GM18517 (cell line): ENCODE data around the gene EPAS1.

Experiments
- ATAC-seq: cut with Tn5 transposase; IDR thresholded peaks from one replicate; pipeline ENCODE4 v1.9.1; 2021; ENCODE audit warnings: mild to moderate bottlenecking, moderate library complexity; ENCODE audit not compliant: unreplicated experiment

The EPAS1 gene

DNA sequence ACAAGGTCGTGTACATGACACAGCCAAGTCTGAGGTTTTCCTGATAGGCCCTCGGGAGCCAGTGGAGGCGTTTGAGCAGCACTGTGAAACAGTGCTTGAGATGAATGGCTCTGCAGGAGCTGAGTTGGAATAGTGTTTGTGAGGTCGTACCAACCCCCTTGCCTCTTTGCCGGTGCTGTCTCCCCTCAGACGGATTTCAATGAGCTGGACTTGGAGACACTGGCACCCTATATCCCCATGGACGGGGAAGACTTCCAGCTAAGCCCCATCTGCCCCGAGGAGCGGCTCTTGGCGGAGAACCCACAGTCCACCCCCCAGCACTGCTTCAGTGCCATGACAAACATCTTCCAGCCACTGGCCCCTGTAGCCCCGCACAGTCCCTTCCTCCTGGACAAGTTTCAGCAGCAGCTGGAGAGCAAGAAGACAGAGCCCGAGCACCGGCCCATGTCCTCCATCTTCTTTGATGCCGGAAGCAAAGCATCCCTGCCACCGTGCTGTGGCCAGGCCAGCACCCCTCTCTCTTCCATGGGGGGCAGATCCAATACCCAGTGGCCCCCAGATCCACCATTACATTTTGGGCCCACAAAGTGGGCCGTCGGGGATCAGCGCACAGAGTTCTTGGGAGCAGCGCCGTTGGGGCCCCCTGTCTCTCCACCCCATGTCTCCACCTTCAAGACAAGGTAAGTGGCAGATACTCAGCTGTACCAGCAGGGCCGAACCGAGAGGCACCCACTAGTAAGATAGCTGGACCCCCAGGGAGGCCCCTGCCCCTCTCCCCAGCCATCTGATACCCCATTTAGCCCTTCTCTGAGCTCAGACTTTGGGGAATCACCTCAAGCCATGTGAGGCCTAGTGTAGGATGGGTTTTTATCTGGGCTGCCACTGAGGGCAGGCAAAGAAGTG is 83.1 kb downstream of the EPAS1 start:
- no peak for ATAC-seq

DNA sequence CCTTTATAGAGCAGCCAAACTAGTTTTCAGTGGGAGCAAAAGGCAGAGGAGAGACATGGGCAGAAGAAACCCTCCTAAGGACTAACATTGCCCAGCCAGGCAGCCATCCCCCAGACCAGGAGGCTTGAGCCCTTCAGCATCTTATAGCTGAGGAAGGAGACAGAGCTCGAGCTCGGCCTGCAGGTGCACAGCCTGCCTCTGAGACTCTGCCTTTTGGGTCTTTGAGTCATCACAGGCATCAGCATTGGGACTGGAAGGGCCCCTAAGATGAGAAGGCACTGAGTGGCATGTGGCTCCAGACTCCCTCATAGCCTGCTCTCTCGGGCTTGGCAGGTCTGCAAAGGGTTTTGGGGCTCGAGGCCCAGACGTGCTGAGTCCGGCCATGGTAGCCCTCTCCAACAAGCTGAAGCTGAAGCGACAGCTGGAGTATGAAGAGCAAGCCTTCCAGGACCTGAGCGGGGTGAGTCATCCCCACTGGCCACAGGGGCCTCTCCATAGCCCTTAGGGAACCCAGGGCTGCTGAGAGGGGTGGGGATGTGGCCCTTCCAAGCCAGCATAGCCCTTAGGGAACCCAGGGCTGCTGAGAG is 84.1 kb downstream of the EPAS1 start:
- no peak for ATAC-seq

DNA sequence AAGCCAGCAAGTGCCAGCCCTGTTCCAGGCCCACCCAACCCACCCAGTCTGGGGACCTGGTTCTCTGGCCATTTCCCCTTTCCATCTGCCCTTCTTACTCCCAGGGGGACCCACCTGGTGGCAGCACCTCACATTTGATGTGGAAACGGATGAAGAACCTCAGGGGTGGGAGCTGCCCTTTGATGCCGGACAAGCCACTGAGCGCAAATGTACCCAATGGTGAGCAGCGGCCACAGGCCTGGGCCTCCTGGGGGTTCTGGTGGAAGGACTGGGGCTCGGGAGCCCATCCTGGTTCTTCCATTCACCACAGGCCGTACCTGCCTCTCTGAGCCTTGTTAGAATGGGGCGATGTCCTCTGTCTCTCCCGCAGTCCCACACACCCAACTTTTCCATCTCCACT is 84.7 kb downstream of the EPAS1 start:
- no peak for ATAC-seq

DNA sequence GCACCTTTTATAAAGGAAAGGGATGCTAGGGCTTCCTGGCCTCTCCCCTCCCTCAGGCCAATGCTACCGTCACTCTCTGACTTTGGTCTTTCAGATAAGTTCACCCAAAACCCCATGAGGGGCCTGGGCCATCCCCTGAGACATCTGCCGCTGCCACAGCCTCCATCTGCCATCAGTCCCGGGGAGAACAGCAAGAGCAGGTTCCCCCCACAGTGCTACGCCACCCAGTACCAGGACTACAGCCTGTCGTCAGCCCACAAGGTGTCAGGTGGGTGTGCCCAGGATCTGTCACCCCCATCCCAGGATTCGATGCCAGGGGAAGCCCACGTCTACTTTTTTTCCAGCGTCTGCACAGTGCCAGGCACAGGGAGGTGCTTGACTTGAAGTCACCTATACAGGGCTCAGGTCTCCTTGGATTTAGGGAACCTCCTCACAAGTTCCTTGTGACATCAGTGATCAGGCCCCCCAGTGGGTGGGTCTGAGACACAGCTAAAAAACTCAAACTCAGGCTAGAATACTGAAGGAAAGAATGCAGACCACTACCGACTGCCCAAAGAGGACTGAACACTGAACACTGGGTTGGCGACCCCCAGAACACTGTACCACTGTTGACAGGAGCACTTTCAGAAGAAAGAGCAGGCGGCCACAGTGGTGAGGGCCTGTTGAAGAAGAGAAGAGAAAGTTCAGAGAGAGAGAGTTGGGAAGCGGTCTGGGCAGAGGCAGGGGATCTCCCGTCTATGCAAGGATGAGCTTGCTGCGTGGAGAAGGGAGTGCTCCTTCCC is 85.3 kb downstream of the EPAS1 start:
- ATAC-seq: no peak

DNA sequence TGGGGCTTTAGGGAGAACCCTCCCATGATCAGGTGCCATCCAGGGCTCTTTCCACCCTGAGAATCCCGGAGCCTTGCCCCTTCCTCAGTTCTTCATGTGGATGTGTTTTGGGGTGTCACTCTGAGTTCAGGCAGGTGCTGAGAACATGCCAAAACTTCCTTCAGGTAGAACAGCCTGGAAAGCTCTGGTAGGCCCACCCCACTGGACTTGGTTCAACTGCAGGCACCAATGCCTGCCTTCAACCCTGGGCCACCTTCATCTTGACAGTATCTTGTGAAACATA is 85.8 kb downstream of the EPAS1 start:
- no peak for ATAC-seq

DNA sequence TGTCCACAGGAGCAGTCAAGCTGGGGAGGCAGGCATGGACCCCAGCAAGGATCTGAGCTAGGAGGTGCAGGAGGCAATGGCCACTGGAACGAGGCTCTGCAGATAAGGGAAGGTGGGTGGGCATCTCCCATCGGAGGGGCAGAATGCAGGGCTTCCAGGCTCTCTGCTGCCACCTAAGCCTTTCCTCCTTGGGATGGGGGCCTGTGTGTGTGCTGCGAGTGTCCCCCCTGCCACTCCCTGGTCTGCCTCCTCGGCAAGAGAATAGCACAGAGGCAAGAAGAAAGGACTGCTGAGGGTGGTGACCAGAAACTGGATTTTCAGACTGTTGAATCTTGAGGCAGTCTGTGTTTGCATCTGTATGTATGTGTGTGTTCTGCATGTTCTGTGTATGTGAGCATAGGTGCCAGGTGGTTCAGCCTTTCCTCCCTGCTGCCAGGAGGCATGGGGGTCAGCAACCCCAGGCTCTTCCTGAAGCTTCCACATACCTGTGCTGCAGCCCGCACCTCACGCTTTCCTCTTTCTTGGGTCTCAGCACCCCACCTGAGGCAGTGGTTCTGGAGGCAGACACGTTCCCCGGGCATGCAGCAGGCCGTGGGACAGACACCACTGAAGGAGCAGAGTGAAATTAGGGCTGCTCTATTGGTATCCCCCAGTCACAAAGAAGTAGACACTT is 86.7 kb downstream of the EPAS1 start:
- no peak for ATAC-seq

DNA sequence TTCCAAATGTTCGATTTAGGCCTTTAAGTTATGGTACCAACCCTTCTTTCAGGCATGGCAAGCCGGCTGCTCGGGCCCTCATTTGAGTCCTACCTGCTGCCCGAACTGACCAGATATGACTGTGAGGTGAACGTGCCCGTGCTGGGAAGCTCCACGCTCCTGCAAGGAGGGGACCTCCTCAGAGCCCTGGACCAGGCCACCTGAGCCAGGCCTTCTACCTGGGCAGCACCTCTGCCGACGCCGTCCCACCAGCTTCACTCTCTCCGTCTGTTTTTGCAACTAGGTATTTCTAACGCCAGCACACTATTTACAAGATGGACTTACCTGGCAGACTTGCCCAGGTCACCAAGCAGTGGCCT is 87.2 kb downstream of the EPAS1 start:
- ATAC-seq: no peak

DNA sequence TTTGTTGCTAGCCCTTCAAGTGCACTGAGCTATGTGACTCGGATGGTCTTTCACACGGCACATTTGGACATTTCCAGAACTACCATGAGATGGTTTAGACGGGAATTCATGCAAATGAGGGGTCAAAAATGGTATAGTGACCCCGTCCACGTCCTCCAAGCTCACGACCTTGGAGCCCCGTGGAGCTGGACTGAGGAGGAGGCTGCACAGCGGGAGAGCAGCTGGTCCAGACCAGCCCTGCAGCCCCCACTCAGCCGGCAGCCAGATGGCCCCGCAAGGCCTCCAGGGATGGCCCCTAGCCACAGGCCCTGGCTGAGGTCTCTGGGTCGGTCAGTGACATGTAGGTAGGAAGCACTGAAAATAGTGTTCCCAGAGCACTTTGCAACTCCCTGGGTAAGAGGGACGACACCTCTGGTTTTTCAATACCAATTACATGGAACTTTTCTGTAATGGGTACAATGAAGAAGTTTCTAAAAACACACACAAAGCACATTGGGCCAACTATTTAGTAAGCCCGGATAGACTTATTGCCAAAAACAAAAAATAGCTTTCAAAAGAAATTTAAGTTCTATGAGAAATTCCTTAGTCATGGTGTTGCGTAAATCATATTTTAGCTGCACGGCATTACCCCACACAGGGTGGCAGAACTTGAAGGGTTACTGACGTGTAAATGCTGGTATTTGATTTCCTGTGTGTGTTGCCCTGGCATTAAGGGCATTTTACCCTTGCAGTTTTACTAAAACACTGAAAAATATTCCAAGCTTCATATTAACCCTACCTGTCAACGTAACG is 88.8 kb downstream of the EPAS1 start:
- ATAC-seq: no peak

DNA sequence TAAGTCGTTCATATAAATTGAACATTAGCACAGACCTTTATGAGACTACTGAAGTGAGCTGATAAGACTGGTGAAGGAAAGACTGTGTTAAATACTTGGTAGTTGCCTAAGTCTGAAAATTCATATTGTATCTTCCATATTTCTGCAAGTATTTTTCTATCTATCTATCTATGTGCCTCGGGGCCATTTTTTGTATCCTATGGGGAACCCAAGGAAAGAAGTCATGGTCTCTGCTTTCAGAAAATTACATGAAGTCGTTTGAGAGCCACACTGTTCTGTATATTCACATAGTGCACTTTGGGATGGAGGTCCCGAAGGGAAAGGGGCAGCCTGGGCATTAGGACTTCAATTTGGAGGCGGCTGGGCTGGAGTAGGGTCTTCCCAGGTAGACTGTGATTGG is 89.6 kb downstream of the EPAS1 start:
- no peak for ATAC-seq

DNA sequence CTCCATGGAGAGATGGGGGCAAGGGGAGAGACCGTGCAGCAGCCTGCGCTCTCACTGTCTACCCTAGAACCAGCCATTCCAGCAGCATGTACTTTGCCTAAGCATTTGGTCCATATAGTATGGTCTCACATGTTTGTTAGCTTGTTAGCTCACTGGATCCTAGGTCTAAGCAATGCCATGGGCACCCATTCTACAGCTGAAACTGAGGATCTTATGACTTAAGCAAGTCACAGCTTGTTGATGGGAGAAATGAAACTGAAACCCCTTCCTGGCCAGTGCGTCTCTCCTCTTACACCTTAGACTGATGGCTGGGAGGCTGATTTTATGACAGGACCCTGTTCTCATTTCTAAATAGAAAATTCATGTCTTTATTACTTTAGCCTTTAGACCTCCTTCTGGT is 90.1 kb downstream of the EPAS1 start:
- no peak for ATAC-seq

DNA sequence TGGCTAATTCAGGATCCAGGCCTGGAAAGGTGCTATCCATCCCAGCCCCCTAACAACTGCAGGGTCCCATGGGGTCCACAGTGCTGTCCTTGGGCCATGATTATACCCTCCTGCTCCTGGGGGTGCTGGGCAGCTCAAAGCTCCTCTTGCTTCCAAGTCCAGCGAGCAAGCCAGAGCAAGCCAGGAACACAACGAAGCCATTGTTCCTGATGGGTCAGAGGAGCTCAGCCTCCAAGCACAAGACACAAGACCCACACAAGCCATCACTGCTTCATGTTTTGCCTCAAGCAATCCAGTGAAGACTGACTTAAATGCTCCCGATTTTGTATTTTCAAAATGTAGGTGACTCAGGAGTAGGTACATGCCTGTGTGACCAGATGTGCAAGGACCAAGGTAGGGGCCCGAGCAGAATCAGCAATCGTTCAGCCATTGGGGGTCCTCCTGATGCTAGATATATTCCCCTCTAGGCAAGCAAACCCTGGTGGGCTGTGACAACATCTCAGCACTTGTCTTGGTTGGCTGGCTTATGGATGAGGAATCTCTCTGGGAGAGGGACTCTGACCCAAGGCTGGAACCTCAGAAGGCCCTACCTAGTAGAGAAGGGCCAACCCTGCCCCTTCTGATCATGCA is 90.8 kb downstream of the EPAS1 start:
- no peak for ATAC-seq

DNA sequence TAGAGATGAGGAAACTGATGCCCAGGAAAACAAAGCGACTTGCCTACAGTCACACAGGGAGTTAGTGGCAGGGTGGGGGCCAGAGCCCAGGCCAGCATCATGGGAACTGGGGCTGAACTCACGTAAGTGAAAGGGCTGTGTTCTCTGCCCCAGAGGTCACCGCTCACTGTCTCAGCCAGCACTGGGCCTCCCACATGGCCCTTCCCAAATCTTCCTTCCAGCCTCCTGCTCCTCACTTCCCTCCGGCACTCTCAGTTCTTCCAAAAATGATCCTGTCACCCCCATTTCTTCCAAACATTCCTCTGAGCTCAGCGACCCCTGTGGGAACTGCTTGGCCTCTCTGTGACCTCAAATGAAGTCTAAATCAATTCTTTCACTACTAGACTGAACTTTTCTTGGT is 91.7 kb downstream of the EPAS1 start:
- ATAC-seq: no peak

DNA sequence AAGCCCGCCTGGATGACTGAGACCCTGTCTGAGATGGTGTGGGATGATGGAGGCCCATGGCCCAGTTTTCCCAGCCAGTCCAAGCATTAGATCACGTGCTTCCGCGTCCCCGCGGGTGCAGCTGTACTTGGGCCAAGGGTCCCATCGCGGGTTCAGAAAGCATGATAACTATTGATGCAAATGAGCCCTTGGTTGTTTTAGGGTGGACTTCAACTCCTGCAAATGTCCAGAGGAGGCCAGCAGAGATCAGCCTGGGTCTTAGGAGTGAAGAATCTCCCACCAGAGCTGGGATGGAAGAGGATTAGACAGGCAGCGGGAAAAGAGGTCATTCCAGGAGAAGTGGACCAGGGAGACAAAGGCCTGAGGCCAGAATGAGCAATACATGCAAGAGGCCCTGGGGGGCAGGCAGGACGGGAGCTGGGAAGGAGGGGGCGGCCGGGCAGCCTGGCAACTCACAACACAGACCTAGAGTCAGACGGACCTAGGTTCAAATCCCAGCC is 92.3 kb downstream of the EPAS1 start:
- no peak for ATAC-seq

DNA sequence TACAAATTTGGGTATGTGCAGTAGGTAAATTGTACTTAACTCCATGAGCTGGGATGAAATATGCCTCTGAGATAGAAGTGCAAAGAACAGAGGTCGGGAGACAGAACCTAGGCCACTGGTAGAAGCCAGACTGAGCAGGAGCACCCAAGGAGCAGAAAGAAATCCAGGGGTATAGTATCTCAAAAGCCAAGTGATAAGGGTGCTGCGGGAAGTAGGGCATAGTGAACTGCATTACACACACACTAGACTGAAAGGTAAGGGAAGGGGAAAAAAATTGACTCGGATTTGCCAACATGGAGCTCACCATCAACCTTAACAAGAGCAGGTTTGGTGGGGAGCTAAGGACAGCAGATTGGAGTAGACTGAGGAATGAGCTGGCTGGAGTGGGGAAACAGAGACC is 92.8 kb downstream of the EPAS1 start:
- ATAC-seq: no peak

DNA sequence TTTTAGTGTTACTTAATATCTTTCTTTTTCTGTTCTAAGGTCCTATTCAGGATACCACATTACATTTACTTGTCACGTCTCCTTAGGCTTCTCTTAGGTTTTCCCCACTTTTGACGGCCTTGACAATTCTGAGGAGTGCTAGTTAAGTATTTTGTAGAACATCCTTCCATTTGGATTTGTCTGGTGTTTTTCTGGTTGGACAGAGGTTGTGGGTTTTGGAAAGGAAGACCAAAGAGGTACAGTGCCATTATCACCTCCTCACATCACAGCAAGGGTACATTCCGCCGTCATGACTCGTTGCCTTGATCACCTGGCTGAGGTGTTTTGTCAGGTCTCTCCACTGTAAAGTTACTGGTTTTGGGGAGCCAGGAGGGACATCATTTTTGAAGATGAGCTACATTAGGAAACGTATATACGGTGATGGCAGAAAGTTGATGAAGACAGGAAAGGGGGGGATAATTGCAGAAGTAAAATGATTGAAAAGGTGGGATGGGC is 93.7 kb downstream of the EPAS1 start:
- ATAC-seq: no peak

DNA sequence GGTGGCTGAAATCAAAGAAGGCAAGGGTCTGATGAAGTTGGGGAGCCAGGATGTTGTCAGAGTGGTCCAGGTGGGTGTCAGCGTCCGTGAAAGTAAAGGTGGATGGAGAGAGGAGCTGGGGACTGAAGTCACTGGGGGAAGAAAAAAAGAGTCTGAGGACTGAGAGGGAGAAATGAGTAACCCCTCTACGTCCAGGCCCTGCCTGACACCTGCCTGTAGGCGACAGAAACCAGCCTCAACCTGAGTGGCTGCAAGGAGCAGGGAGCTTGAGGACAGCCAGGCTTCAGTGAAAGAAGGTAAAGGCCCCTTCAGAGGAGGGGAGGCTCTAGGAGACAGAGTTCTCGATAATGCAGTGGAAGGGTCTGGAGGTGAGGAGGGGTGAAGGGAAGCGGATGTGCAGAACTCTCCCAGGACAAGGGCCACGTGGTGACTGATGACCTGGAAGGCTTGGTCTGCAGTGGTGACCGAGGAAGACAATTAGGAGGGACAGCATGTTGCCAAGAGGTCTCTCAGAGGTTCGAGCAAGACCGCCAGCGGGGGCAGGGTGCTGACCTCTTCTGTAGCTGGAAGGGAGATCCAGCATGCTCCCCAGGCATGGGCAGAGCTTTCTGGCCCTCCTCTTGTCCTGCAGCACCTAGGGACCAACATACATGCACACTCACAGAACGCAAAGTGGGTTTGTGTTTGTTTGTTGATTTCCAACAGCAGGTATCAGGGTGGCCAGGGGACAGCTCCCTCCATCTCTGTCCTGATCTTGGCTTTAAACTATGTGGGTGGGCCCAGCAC is 95.5 kb downstream of the EPAS1 start:
- ATAC-seq: no peak

DNA sequence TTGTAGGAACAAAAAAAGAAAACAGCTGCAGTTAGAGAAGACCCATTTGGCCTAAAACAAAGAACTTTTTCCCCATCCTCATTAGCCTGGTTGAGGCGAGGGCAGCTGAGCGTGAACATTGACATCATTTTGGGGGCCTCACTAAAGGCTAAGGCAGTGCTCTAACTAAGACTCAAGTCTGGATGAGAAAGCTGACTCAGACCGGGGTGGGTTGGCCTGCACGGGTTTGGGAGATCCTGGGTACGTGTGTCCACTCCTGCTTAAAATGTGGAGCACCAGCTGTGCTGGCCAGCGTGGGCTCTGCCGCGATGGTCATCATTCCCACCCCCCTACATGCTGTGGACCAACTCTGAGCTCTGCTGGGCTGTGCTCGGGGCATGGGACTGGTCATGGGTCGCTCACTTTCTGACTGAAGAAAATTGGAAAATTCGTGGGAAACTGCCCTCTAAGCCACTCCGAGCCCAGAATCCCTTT is 96.2 kb downstream of the EPAS1 start:
- ATAC-seq: no peak

DNA sequence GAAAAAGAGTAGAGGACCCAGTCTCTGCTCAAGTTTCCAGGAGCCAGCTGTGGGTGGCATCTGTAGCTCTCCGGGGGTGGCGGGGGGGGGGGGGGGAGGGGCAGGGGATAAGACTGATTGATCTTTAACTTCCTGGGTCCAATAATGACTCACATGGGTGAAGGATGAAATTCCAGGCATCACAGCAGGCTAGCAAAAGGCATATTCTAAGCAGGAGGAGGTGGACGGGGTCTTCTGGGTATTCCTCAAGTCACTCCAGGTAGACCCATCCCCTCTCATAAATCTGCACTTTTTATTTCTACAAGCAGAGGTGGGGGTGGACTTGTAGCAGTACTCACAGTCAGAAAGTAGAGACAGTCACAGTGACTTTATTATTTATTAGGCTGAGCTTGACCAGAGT is 96.7 kb downstream of the EPAS1 start:
- ATAC-seq: no peak
